Endothelial cell of umbilical vein (primary cell): ENCODE data around the gene CCR2. TPM values are rescaled to one million over a fixed set of nuclear protein-coding genes. Genes with fewer than 3 reads are reported as not detected.

Experiments used
- BruUV-seq: library from RNA; stranded (reverse); fragments of 400-500 nt; replicated peaks from 2 replicates; lab custom pipeline; 2021; lab: Mats Ljungman, UMichigan
- CTCF ChIA-PET: fragments of 300-600, 350-600 bp; sonication (Branson Sonifier 250); formaldehyde crosslinking; loops from one replicate; lab custom pipeline; 2021; ENCODE audit warnings: antibody characterized with exemption, inconsistent platforms; lab: Charles Lee
- POLR2A ChIA-PET: fragments of 300-600, 350-600 bp; sonication (Branson Sonifier 250); formaldehyde crosslinking; loops from one replicate; lab custom pipeline; 2021; ENCODE audit warnings: antibody characterized with exemption, inconsistent platforms; lab: Charles Lee
- DNase-seq: peaks from one replicate; pipeline ENCODE4 v3.0.0-alpha.2; 2011; ENCODE audit warnings: low read depth, low spot score
- FAIRE-seq: peaks from 2 replicates; lab custom pipeline; 2011; peaks lifted over from hg19 to GRCh38; lab: Jason Lieb, UNC
- H2AFZ ChIP-seq: 2 replicates; pipeline ENCODE4 v1.6.0; 2012; ENCODE audit warnings: low read depth, low read length, control low read depth, inconsistent platforms
- H3K27ac ChIP-seq: 2 replicates; pipeline ENCODE4 v1.5.1; 2011; ENCODE audit warnings: low read depth, mild to moderate bottlenecking, control low read depth, low read length, moderate library complexity; ENCODE audit not compliant: insufficient read depth
- H3K27me3 ChIP-seq, 2 experiments: 2 replicates each; pipeline versions ENCODE4 v1.6.0 to v1.6.1; 2011; ENCODE audit warnings: low read length in 2 of 2, mixed read lengths in 1 of 2; ENCODE audit not compliant: control insufficient read depth in 2 of 2, insufficient read depth in 2 of 2
- H3K36me3 ChIP-seq, 2 experiments: 2 replicates in 1 of 2; 3 replicates in 1 of 2; pipeline ENCODE4 v1.5.1; 2011; ENCODE audit warnings: low read length in 2 of 2, mild to moderate bottlenecking in 1 of 2, moderate library complexity in 1 of 2; ENCODE audit not compliant: control insufficient read depth in 2 of 2, insufficient read depth in 2 of 2; ENCODE audit errors: extremely low read depth in 1 of 2
- H3K4me1 ChIP-seq: 3 replicates; pipeline ENCODE4 v1.5.1; 2011; ENCODE audit warnings: mild to moderate bottlenecking, low read length; ENCODE audit not compliant: control insufficient read depth, insufficient read depth; ENCODE audit errors: extremely low read depth
- H3K4me2 ChIP-seq: 2 replicates; pipeline ENCODE4 v1.6.1; 2011; ENCODE audit warnings: low read length, control low read depth, mixed read lengths; ENCODE audit not compliant: insufficient read depth
- H3K4me3 ChIP-seq, 3 experiments: fragments of 200-600 bp in 1 of 3; sonication (generic), shearing (Covaris generic) in 1 of 3; replicated peaks in 1 of 3; 2 replicates each; pipeline ENCODE4 v1.5.1; 2011 to 2016; ENCODE audit warnings: control low read depth in 3 of 3, low read length in 3 of 3, mild to moderate bottlenecking in 2 of 3, inconsistent platforms in 1 of 3, low read depth in 1 of 3, moderate library complexity in 1 of 3; ENCODE audit not compliant: insufficient read depth in 1 of 3
- H3K79me2 ChIP-seq: 2 replicates; pipeline ENCODE4 v1.6.0; 2012; ENCODE audit warnings: low read length, inconsistent platforms; ENCODE audit not compliant: control insufficient read depth, insufficient read depth
- H3K9ac ChIP-seq: replicated peaks from 2 replicates; pipeline ENCODE3; 2011; ENCODE audit warnings: low read length, control low read depth; ENCODE audit not compliant: insufficient read depth; ENCODE audit errors: extremely low read depth
- H3K9me1 ChIP-seq: replicated peaks from 3 replicates; pipeline ENCODE4 v1.6.0; 2011; ENCODE audit warnings: mild to moderate bottlenecking, low read length; ENCODE audit not compliant: control insufficient read depth, insufficient read depth; ENCODE audit errors: extremely low read depth
- H3K9me3 ChIP-seq: replicated peaks from 2 replicates; pipeline ENCODE4 v1.5.1; 2012; ENCODE audit warnings: low read length, inconsistent platforms; ENCODE audit not compliant: control insufficient read depth, insufficient read depth
- H4K20me1 ChIP-seq: replicated peaks from 2 replicates; pipeline ENCODE3; 2011; ENCODE audit warnings: mild to moderate bottlenecking, low read length; ENCODE audit not compliant: control insufficient read depth, insufficient read depth; ENCODE audit errors: extremely low read depth
- EZH2 ChIP-seq: IDR thresholded peaks from 2 replicates; pipeline ENCODE4 v1.6.1; 2012; ENCODE audit warnings: borderline replicate concordance, low read depth, mild to moderate bottlenecking, moderate library complexity, low read length, inconsistent platforms; ENCODE audit not compliant: severe bottlenecking
- FOS ChIP-seq: IDR thresholded peaks from 2 replicates; pipeline ENCODE4 v1.6.1; 2011; ENCODE audit warnings: mild to moderate bottlenecking, low read length, moderate library complexity, borderline replicate concordance; ENCODE audit not compliant: insufficient read depth
- GATA2 ChIP-seq: IDR thresholded peaks from 2 replicates; pipeline ENCODE4 v1.7.0; 2011; ENCODE audit warnings: low read depth, mild to moderate bottlenecking, moderate library complexity, mixed read lengths, low read length; ENCODE audit not compliant: insufficient read length, insufficient read depth
- JUN ChIP-seq: IDR thresholded peaks from 2 replicates; pipeline ENCODE4 v1.6.1; 2011; ENCODE audit warnings: borderline replicate concordance, low read depth; ENCODE audit not compliant: insufficient read length, insufficient read depth
- MYC ChIP-seq: IDR thresholded peaks from one replicate; pipeline ENCODE4 v1.6.1; 2011; ENCODE audit warnings: mild to moderate bottlenecking, low read depth, low read length
- POLR2A ChIP-seq: IDR thresholded peaks from 2 replicates; pipeline ENCODE4 v1.6.1; 2012; ENCODE audit warnings: low read depth, mild to moderate bottlenecking, control low read depth, low read length
- POLR2AphosphoS5 ChIP-seq: IDR thresholded peaks from 2 replicates; pipeline ENCODE4 v1.6.1; 2012; ENCODE audit warnings: low read depth, mild to moderate bottlenecking, control low read depth, low read length, moderate library complexity; ENCODE audit not compliant: insufficient read depth
- dilution Hi-C: fragments of 300-500 bp; cut with MboI; formaldehyde crosslinking; loops from one replicate; pipeline ENCODE4 v1.15.0; 2019; ENCODE audit warnings: low sequenced_read_pairs; ENCODE audit not compliant: extremely low pct_ligation_motif_present
- intact Hi-C: fragments of 100-400 bp; cut with micrococcal nuclease; formaldehyde crosslinking; loops from one replicate; pipeline ENCODE4 v1.10.0; 2022
- polyA plus RNA-seq, 4 experiments: library from polyadenylated mRNA; depleted of rRNA in 3 of 4; stranded (reverse) in 3 of 4; unstranded in 1 of 4; fragments of >200 nt; gene quantifications; 2 replicates each; pipeline versions ENCODE4 v1.2.1 to v1.2.3, GENCODE V29; 2011 to 2012; ENCODE audit warnings: missing spikeins in 1 of 4
- total RNA-seq: library from RNA; stranded (reverse); gene quantifications from 2 replicates; pipeline ENCODE4 v1.2.3, GENCODE V29; 2021
- TF ChIP-seq, protein P1 (sequence below), 2 donors: IDR thresholded peaks; 1 replicate in 1 of 2; 2 replicates in 1 of 2; pipeline ENCODE4 v1.5.1; 2011; ENCODE audit warnings: low read length in 2 of 2, mild to moderate bottlenecking in 2 of 2, moderate library complexity in 2 of 2, control low read depth in 1 of 2, inconsistent platforms in 1 of 2, low read depth in 1 of 2; ENCODE audit not compliant: insufficient read depth in 1 of 2; ENCODE audit errors: extremely low read depth in 1 of 2
- TF ChIP-seq, protein P2 (sequence below): IDR thresholded peaks from 2 replicates; pipeline ENCODE4 v1.6.1; 2011; ENCODE audit not compliant: insufficient read depth, insufficient read length

The CCR2 gene
- total and polyA plus RNA-seq, 2 donors (not counting 3 experiments of a cell fraction or from before 2014, with no cell fraction given): not detected

DNA sequence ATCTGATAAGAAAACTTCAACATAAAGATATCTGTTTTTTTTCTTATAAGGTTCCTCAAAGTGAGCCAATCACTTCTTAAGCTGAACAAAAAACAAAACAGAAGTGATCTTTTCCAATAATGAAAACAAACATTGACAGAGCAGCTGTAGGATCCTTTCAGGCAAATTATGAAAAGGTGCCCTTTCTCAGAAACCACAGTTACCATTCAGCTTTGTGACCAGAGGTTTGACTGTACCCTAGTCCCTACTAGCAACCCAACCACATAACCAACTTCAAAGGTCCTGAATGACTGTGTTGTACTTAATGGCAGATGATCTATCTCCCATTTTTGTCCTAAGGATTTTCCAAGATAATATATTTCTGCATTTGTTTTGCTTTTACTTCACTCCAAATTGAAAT is 39.4 kb upstream of the CCR2 start:
- no peaks in the 10 kb centered on the region for H3K79me2 ChIP-seq
- no peaks in the 10 kb centered on the region for H3K4me1 ChIP-seq
- no peak overlapping the region for H3K9ac ChIP-seq
- no peaks in the 10 kb centered on the region for H3K36me3 ChIP-seq
- peaks cover 0 to 5% of the 10 kb centered on the region in 2 experiments for H3K27me3 ChIP-seq
- no TSS peak for BruUV-seq
- no peak overlapping the region for H2AFZ ChIP-seq
- H3K4me3 ChIP-seq: no peak overlapping the region
- FAIRE-seq (no peak), DNase-seq (no peak)
- no peaks in the 10 kb centered on the region for H3K9me3 ChIP-seq
- H4K20me1 ChIP-seq: no peaks in the 10 kb centered on the region
- POLR2A ChIA-PET: no interaction called here
- H3K27ac ChIP-seq: no peak overlapping the region
- TF ChIP-seq GATA2 (no peak), MYC (no peak), FOS (no peak), POLR2AphosphoS5 (no peak)
- CTCF ChIA-PET: no interaction called here
- dilution Hi-C loops (no loop called here), intact Hi-C loops (no loop called here)
- H3K9me1 ChIP-seq: no peaks in the 10 kb centered on the region
- no peak overlapping the region for H3K4me2 ChIP-seq

DNA sequence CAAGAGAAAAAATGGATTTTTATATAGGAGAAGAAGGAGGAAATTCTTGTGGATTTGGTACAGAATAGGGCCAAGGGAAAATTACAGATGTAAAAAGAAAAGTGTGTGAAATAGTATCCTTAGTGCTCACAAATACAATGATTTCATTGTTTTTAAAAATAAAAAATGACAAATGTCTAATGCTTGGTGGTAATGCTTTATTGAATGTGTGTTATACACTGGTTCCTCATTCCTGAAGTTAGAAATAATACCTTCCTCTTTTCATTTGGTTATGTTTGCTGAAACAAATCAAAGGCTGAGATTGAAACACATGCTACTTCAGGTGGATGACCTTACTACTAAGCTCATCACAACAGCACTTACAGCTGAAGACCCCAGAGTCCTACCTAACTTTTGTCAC is 37.7 kb upstream of the CCR2 start:
- no peak overlapping the region for H3K27ac ChIP-seq
- DNase-seq: no peak
- H3K79me2 ChIP-seq: no peaks in the 10 kb centered on the region
- H3K27me3 ChIP-seq: peaks cover 0 to 2% of the 10 kb centered on the region in 2 experiments
- no peak for FAIRE-seq
- intact Hi-C loops (no loop called here), dilution Hi-C loops (no loop called here)
- no peak overlapping the region for H3K4me3 ChIP-seq
- no peaks in the 10 kb centered on the region for H3K36me3 ChIP-seq
- no peaks in the 10 kb centered on the region for H3K9me1 ChIP-seq
- no peaks in the 10 kb centered on the region for H4K20me1 ChIP-seq
- TF ChIP-seq MYC (no peak), JUN (no peak), POLR2AphosphoS5 (no peak), POLR2A (no peak), EZH2 (no peak)
- TF ChIP-seq, protein P1, sequence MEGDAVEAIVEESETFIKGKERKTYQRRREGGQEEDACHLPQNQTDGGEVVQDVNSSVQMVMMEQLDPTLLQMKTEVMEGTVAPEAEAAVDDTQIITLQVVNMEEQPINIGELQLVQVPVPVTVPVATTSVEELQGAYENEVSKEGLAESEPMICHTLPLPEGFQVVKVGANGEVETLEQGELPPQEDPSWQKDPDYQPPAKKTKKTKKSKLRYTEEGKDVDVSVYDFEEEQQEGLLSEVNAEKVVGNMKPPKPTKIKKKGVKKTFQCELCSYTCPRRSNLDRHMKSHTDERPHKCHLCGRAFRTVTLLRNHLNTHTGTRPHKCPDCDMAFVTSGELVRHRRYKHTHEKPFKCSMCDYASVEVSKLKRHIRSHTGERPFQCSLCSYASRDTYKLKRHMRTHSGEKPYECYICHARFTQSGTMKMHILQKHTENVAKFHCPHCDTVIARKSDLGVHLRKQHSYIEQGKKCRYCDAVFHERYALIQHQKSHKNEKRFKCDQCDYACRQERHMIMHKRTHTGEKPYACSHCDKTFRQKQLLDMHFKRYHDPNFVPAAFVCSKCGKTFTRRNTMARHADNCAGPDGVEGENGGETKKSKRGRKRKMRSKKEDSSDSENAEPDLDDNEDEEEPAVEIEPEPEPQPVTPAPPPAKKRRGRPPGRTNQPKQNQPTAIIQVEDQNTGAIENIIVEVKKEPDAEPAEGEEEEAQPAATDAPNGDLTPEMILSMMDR (IDR thresholded peaks at IDR 0.05; ENCODE audit: extremely low read depth in 1 of 2, insufficient read depth in 1 of 2, low read depth in 1 of 2, low read length in 2 of 2): no peak
- TF ChIP-seq, protein P2, sequence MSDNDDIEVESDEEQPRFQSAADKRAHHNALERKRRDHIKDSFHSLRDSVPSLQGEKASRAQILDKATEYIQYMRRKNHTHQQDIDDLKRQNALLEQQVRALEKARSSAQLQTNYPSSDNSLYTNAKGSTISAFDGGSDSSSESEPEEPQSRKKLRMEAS: no peak
- no peak overlapping the region for H2AFZ ChIP-seq
- ChIA-PET POLR2A (no interaction called here), CTCF (interaction anchor here (1.2 kb wide), 1 partner anchor 57 kb away, joined by 3 read pairs; no protein-coding TSS in a partner anchor)
- no peak overlapping the region for H3K4me2 ChIP-seq
- BruUV-seq: no TSS peak
- H3K4me1 ChIP-seq: no peaks in the 10 kb centered on the region
- no peaks in the 10 kb centered on the region for H3K9me3 ChIP-seq
- no peak overlapping the region for H3K9ac ChIP-seq
